Ovary (tissue), 3 donors: ENCODE data around the gene SCGN.

Source experiments
- EP300 ChIP-seq: sonication (generic); formaldehyde crosslinking; IDR thresholded peaks from one replicate; pipeline ENCODE4 v1.6.1; 2017; ENCODE audit warnings: antibody characterized with exemption
- POLR2A ChIP-seq: fragments of 450-650 bp; IDR thresholded peaks from one replicate; pipeline ENCODE4 v1.6.1; 2017; ENCODE audit warnings: antibody characterized with exemption, mild to moderate bottlenecking, moderate library complexity
- TF ChIP-seq, protein P1 (sequence below), 3 donors: fragments of 450-650 bp in 2 of 3; fragments of 200-600 bp in 1 of 3; IDR thresholded peaks; one replicate each; pipeline versions ENCODE4 v1.5.1 to v1.8.0; 2016 to 2022; ENCODE audit warnings: antibody characterized with exemption in 3 of 3, mild to moderate bottlenecking in 1 of 3
- donor health status: DM: no; HTN: no; CAD: no.

DNA sequence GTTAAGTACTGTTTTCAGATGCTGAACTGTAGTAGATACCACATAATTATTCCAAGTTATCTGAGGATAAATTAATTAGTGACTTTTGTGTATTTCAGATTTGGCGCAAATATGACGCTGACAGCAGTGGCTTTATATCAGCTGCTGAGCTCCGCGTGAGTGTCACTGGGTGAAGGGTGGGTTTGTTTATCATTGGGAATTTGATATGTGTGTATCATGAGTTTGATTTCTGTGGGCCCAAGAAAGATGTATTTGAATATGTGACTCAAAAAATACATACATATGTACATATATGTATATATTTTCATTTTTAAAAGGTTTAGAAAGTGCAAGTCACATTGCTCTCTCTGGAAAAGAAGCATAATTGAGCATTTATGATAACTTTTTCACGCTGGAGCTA, 17.4 kb downstream of the SCGN start:
- TF ChIP-seq, protein P1, sequence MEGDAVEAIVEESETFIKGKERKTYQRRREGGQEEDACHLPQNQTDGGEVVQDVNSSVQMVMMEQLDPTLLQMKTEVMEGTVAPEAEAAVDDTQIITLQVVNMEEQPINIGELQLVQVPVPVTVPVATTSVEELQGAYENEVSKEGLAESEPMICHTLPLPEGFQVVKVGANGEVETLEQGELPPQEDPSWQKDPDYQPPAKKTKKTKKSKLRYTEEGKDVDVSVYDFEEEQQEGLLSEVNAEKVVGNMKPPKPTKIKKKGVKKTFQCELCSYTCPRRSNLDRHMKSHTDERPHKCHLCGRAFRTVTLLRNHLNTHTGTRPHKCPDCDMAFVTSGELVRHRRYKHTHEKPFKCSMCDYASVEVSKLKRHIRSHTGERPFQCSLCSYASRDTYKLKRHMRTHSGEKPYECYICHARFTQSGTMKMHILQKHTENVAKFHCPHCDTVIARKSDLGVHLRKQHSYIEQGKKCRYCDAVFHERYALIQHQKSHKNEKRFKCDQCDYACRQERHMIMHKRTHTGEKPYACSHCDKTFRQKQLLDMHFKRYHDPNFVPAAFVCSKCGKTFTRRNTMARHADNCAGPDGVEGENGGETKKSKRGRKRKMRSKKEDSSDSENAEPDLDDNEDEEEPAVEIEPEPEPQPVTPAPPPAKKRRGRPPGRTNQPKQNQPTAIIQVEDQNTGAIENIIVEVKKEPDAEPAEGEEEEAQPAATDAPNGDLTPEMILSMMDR (IDR thresholded peaks at IDR 0.05): no peak
- TF ChIP-seq POLR2A: no peak
- TF ChIP-seq EP300: no peak
